ENCODE measurements around the gene HMGN2. TPM values are rescaled to one million over a fixed set of nuclear protein-coding genes. Genes with fewer than 3 reads are reported as not detected.

HMGN2 gene
- total RNA-seq, 4 donors from 2014 or later, result 68.2 to 136 (median 88.4) TPM

DNA sequence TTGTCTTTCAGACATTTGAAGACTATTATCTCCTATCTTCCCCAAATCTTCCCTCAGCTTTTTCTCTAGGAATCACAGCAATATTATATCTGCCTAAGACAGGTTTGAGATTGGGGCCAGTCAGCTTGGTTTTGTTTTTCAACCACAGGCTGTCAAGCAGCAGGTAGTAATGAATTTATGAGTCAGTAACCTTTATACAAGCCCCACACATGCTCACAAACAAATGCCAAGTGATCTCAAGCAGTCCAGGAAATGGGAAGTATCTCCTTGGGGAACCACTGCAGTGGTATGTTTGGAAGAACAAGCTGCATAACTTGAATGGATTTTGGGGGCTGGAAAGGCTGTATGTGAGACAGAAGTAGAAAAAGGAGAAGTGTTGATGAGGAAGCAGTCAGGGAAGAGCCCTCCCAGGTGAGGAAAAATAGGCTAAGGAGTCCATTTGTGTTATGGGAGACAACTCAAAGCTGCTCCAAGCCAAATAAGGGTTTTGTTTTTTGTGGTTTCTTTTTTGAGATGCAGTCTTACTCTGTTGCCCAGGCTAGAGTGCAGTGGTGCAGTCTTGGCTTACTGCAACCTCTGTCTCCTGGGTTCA lies 38.0 kb upstream of the HMGN2 start:
- Histone ChIP-seq H3K27ac (no peak overlapping the region), H3K4me1 (peaks cover 13 to 16% of the 10 kb centered on the region in 2 donors), H3K27me3 (no peaks in the 10 kb centered on the region), H3K4me3 (no peak overlapping the region), H3K9me3 (no peaks in the 10 kb centered on the region), H3K36me3 (peaks cover 1 to 50% of the 10 kb centered on the region in 2 donors)
- in situ Hi-C loops (cut with MboI; ENCODE audit: low sequenced_read_pairs in 4 of 4) (no loop called here), intact Hi-C loops (cut with DNase I; ENCODE audit: low total_unique reads) (no loop called here)
- TF ChIP-seq, protein P1, sequence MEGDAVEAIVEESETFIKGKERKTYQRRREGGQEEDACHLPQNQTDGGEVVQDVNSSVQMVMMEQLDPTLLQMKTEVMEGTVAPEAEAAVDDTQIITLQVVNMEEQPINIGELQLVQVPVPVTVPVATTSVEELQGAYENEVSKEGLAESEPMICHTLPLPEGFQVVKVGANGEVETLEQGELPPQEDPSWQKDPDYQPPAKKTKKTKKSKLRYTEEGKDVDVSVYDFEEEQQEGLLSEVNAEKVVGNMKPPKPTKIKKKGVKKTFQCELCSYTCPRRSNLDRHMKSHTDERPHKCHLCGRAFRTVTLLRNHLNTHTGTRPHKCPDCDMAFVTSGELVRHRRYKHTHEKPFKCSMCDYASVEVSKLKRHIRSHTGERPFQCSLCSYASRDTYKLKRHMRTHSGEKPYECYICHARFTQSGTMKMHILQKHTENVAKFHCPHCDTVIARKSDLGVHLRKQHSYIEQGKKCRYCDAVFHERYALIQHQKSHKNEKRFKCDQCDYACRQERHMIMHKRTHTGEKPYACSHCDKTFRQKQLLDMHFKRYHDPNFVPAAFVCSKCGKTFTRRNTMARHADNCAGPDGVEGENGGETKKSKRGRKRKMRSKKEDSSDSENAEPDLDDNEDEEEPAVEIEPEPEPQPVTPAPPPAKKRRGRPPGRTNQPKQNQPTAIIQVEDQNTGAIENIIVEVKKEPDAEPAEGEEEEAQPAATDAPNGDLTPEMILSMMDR (IDR thresholded peaks at IDR 0.05 in 4 of 5, conservative IDR thresholded peaks at IDR 0.05 in 1 of 5), result no peak
- TF ChIP-seq POLR2A (IDR thresholded peaks at IDR 0.05), result no peak
- DNase-seq (no peak), ATAC-seq (no peak)

DNA sequence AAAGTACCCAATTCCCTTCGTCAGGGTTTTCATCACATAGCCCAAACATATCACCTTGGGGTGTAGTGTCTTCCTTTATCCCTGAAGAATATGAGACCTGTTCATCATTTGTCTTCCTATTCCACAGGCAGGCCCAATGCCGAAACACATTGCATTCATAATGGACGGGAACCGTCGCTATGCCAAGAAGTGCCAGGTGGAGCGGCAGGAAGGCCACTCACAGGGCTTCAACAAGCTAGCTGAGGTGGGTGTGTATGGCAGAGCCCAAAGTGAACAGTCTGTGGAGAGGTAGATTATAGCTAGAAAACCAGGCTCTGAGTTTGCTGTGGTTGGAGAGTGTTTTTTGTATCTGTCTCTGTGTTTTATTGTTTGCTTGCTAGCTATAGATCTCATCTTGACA lies 34.2 kb upstream of the HMGN2 start:
- Histone ChIP-seq H3K4me3 (no peak overlapping the region), H3K9me3 (no peaks in the 10 kb centered on the region), H3K36me3 (peaks cover 4 to 87% of the 10 kb centered on the region in 2 donors), H3K27ac (no peak overlapping the region), H3K4me1 (peaks cover under 1 to 6% of the 10 kb centered on the region in 2 donors), H3K27me3 (no peaks in the 10 kb centered on the region)
- TF ChIP-seq POLR2A (IDR thresholded peaks at IDR 0.05), result no peak
- TF ChIP-seq, protein P1 (IDR thresholded peaks at IDR 0.05 in 4 of 5, conservative IDR thresholded peaks at IDR 0.05 in 1 of 5), result no peak
- ATAC-seq (no peak), DNase-seq (no peak)
- intact Hi-C loops (cut with DNase I; ENCODE audit: low total_unique reads), result no loop called here
- in situ Hi-C loops (cut with MboI; ENCODE audit: low sequenced_read_pairs in 4 of 4), result no loop called here

DNA sequence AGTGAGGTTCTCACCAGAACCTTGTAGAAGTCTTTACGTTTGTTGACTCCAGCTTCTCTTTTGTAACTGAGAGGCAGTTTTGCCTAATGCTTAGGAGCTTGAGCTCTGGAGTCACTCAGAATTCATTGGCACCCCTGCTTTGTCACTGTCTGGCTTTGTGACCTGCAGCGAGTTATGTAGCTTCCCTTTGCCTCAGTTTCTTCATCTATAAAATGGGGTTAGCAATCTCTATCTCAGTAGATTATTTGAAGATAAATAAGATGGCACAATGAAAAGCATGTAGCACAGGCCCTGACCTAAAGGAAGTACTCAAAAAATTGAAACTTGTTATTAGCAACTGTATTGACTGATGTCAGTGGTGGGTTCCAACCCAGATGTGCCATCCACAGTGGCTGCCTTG lies 32.0 kb upstream of the HMGN2 start:
- in situ Hi-C loops (cut with MboI; ENCODE audit: low sequenced_read_pairs in 4 of 4), result no loop called here
- Histone ChIP-seq H3K27me3 (no peaks in the 10 kb centered on the region), H3K36me3 (peaks cover 4 to 97% of the 10 kb centered on the region in 2 donors), H3K4me1 (no peaks in the 10 kb centered on the region), H3K27ac (no peak overlapping the region), H3K9me3 (no peaks in the 10 kb centered on the region), H3K4me3 (no peak overlapping the region)
- TF ChIP-seq POLR2A (IDR thresholded peaks at IDR 0.05), result no peak
- no peak for ATAC-seq
- intact Hi-C loops (cut with DNase I; ENCODE audit: low total_unique reads), result no loop called here
- DNase-seq, result no peak

DNA sequence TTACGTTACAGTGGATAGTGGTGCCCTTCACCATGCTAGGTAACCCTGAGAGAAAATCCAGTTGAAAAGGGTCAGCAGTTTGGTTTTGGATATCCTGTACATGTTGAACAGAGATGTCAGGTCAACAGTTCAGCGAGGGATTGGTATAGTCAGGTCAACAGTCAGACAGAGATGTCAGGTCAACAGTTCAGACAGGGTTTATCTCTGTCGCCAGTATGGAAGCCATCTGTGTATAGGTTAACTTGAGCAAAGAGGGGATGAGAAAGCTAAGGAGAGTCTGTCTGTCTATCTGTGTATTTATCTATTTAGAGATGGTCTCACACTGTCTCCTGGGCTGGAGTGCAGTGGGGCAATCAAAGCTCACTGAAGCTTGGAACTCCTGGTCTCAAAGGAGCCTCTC lies 22.4 kb upstream of the HMGN2 start:
- Histone ChIP-seq H3K9me3 (no peaks in the 10 kb centered on the region), H3K27me3 (no peaks in the 10 kb centered on the region), H3K4me1 (no peaks in the 10 kb centered on the region), H3K4me3 (no peak overlapping the region), H3K27ac (no peak overlapping the region), H3K36me3 (peaks cover 0 to 79% of the 10 kb centered on the region in 2 donors)
- ATAC-seq (no peak), DNase-seq (no peak)
- TF ChIP-seq, protein P1 (IDR thresholded peaks at IDR 0.05 in 4 of 5, conservative IDR thresholded peaks at IDR 0.05 in 1 of 5), result no peak
- TF ChIP-seq POLR2A (IDR thresholded peaks at IDR 0.05), result no peak
- in situ Hi-C loops (cut with MboI; ENCODE audit: low sequenced_read_pairs in 4 of 4), result no loop called here
- intact Hi-C loops (cut with DNase I; ENCODE audit: low total_unique reads), result no loop called here

DNA sequence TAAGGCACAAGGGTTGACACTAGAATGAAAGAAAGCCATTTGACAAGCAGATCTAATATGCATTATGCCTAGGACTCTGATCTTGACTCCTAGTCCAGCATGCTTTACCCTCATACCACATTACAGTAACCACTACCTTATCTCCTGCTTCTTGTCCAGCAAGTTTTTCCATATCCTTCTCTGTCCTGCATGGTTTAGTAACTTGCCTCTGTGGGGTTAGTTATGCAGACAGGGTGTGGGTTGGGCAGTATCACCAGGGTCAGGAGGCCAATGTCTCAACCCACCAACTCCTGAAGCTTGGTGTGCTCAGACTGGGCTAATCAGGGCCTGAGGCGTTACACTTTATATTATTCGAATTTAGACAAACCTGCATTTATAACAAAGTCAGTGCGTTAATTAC lies 21.3 kb upstream of the HMGN2 start:
- peaks cover 0 to 79% of the 10 kb centered on the region in 2 donors for H3K36me3 ChIP-seq
- H3K4me1 ChIP-seq, result no peaks in the 10 kb centered on the region

More for the DNA sequence above, 21.3 kb upstream of the HMGN2 start:
- intact Hi-C loops (cut with DNase I; ENCODE audit: low total_unique reads) (no loop called here), in situ Hi-C loops (cut with MboI; ENCODE audit: low sequenced_read_pairs in 4 of 4) (no loop called here)
- H3K27me3 ChIP-seq, result no peaks in the 10 kb centered on the region
- no peak for ATAC-seq
- no peak for TF ChIP-seq POLR2A (IDR thresholded peaks at IDR 0.05)
- TF ChIP-seq, protein P1 (IDR thresholded peaks at IDR 0.05 in 4 of 5, conservative IDR thresholded peaks at IDR 0.05 in 1 of 5), result no peak
- no peaks in the 10 kb centered on the region for H3K9me3 ChIP-seq
- no peak overlapping the region for H3K27ac ChIP-seq
- no peak for DNase-seq
- H3K4me3 ChIP-seq, result no peak overlapping the region

All from gastrocnemius medialis (tissue), 4 donors.